Sigmoid colon (tissue), 7 donors: ENCODE data around the gene NDUFS8. TPM values are rescaled to one million over a fixed set of nuclear protein-coding genes. Genes with fewer than 3 reads are reported as not detected.

Source experiments
- DNase-seq: peaks from one replicate; pipeline ENCODE4 v3.0.0-alpha.2; 2019
- H3K27ac ChIP-seq, 4 donors: fragments of 200-600 bp; sonication (generic); one replicate each; pipeline ENCODE4 v1.5.1; 2016 to 2019; ENCODE audit warnings: mild to moderate bottlenecking in 1 of 4
- H3K27me3 ChIP-seq, 3 donors: fragments of 200-600 bp; sonication (generic); one replicate each; pipeline ENCODE4 v1.5.1; 2019; ENCODE audit warnings: mild to moderate bottlenecking in 1 of 3
- H3K36me3 ChIP-seq, 4 donors: fragments of 200-600 bp; sonication (generic); one replicate each; pipeline ENCODE4 v1.5.1; 2016 to 2019
- H3K4me1 ChIP-seq, 4 donors: fragments of 200-600 bp; sonication (generic); one replicate each; pipeline ENCODE4 v1.5.1; 2017 to 2019
- H3K4me3 ChIP-seq, 4 donors: fragments of 200-600 bp; sonication (generic); one replicate each; pipeline ENCODE4 v1.5.1; 2017 to 2019; ENCODE audit warnings: mild to moderate bottlenecking in 2 of 4, moderate library complexity in 1 of 4
- H3K9me3 ChIP-seq, 4 donors: fragments of 200-600 bp in 3 of 4; sonication (generic) in 3 of 4; one replicate each; pipeline versions ENCODE4 v1.5.1 to v1.6.1; 2013 to 2019
- CTCF ChIP-seq, 4 experiments: fragments of 450-650 bp in 3 of 4; fragments of 200-600 bp in 1 of 4; IDR thresholded peaks; one replicate each; pipeline ENCODE4 v1.5.1; 2016 to 2019; ENCODE audit warnings: antibody characterized with exemption in 4 of 4, mild to moderate bottlenecking in 3 of 4, moderate library complexity in 2 of 4
- EP300 ChIP-seq, 4 donors: sonication (generic); formaldehyde crosslinking; IDR thresholded peaks; one replicate each; pipeline ENCODE4 v1.6.1; 2017; ENCODE audit warnings: antibody characterized with exemption in 4 of 4
- POLR2A ChIP-seq, 2 donors: fragments of 450-650 bp; IDR thresholded peaks; one replicate each; pipeline ENCODE4 v1.6.1; 2016; ENCODE audit warnings: antibody characterized with exemption in 2 of 2, mild to moderate bottlenecking in 2 of 2, moderate library complexity in 2 of 2
- POLR2AphosphoS5 ChIP-seq, 4 donors: sonication (generic); formaldehyde crosslinking; IDR thresholded peaks; one replicate each; pipeline ENCODE4 v1.6.1; 2017; ENCODE audit warnings: antibody characterized with exemption in 4 of 4
- WGBS, 2 donors: extraction: QIAGEN DNeasy Blood & Tissue Kit; methylation state at CpG; one replicate each; pipeline ENCODE4 v1.1.7; 2013; 5-methylcytosine and 5-hydroxymethylcytosine counted together
- intact Hi-C: fragments of 100-400 bp; cut with DNase I; formaldehyde crosslinking; loops from one replicate; pipeline ENCODE4 v1.15.1; 2023
- polyA plus RNA-seq, 3 donors: library from polyadenylated mRNA; stranded (reverse); fragments of 200-250 nt; gene quantifications; one replicate each; pipeline ENCODE4 v1.2.3, GENCODE V29; 2013
- total RNA-seq, 4 donors: library from RNA; depleted of rRNA; stranded (reverse); fragments of >200 nt; gene quantifications; one replicate each; pipeline ENCODE4 v1.1.0, GENCODE V29; 2016
- donor health status: healthy with polysubstance abuse.
- donor health status: Bipolar disorder and iron deficiency.
- donor health status: healthy.

The NDUFS8 gene
- total and polyA plus RNA-seq, 7 donors, result 149 to 255 (median 174) TPM

- Histone ChIP-seq H3K27me3 (no peaks in the 10 kb centered on the region), H3K36me3 (no peaks in the 10 kb centered on the region), H3K9me3 (no peaks in the 10 kb centered on the region), H3K4me3 (peak overlapping the region; percentile 39 to 81 (median 68)), H3K4me1 (peaks cover 0 to 18% (median 12%) of the 10 kb centered on the region in 4 donors), H3K27ac (peak overlapping the region; percentile 56 to 79 (median 76))
- TF ChIP-seq EP300 (IDR thresholded peaks at IDR 0.05) (no peak), POLR2A (IDR thresholded peaks at IDR 0.05) (no peak), CTCF (IDR thresholded peaks at IDR 0.05) (no peak), POLR2AphosphoS5 (IDR thresholded peaks at IDR 0.05) (no peak)
- intact Hi-C loops, result loop anchor here (10.0 kb wide), 1 partner anchor 202 kb away; no protein-coding TSS in a partner anchor
- DNase-seq, result no peak
- 8 to 10% methylated on average over 86 of the region's 86 CpGs for WGBS, 2 donors
These were observed 27.3 kb upstream of the NDUFS8 start for GRCh38 chr11:68002938-68003845.

- peak; percentile 94 for DNase-seq
- peaks cover 0 to 18% (median 13%) of the 10 kb centered on the region in 4 donors for H3K4me1 ChIP-seq
- intact Hi-C loops, result loop anchor here (10.0 kb wide), 1 partner anchor 201 kb away; no protein-coding TSS in a partner anchor
- 2 to 4% methylated on average over 64 of the region's 64 CpGs for WGBS, 2 donors
- TF ChIP-seq CTCF (IDR thresholded peaks at IDR 0.05), result no peak
- peak in 3 of 4 donors; percentile 49 to 65 (median 62) for TF ChIP-seq POLR2AphosphoS5 (IDR thresholded peaks at IDR 0.05)
- no peaks in the 10 kb centered on the region for H3K9me3 ChIP-seq
- H3K27me3 ChIP-seq, result no peaks in the 10 kb centered on the region
- no peaks in the 10 kb centered on the region for H3K36me3 ChIP-seq
- H3K27ac ChIP-seq, result peak within 1 kb of the TSS; percentile 56 to 79 (median 76)
- peak within 1 kb of the TSS; percentile 39 to 81 (median 68) for H3K4me3 ChIP-seq
These were observed 26.5 kb upstream of the NDUFS8 start, which contains the start of gene UNC93B1 for GRCh38 chr11:68003846-68004550. Gene UNC93B1, minus strand, starts transcription at chr11:68004097. Its CDS starts 54 bp downstream, at chr11:68004043.

- intact Hi-C loops, result loop anchor here (10.0 kb wide), 1 partner anchor 200 kb away; no protein-coding TSS in a partner anchor
- Histone ChIP-seq H3K27me3 (no peaks in the 10 kb centered on the region), H3K4me1 (peaks cover 0 to 26% (median 19%) of the 10 kb centered on the region in 4 donors), H3K9me3 (no peaks in the 10 kb centered on the region), H3K27ac (peak overlapping the region in 2 of 4 donors; percentile 75 to 79), H3K36me3 (no peaks in the 10 kb centered on the region), H3K4me3 (peak overlapping the region in 2 of 4 donors; percentile 76 to 81)
- WGBS, 2 donors, result 74 to 83% methylated on average over 14 of the region's 14 CpGs
- TF ChIP-seq CTCF (IDR thresholded peaks at IDR 0.05) (no peak), EP300 (IDR thresholded peaks at IDR 0.05) (no peak), POLR2AphosphoS5 (IDR thresholded peaks at IDR 0.05) (no peak), POLR2A (IDR thresholded peaks at IDR 0.05) (no peak)
- DNase-seq, result no peak
These were observed 25.7 kb upstream of the NDUFS8 start for GRCh38 chr11:68004551-68005335.

- intact Hi-C loops, result loop anchor here (10.0 kb wide), 1 partner anchor 198 kb away; no protein-coding TSS in a partner anchor
- no peaks in the 10 kb centered on the region for H3K27me3 ChIP-seq
- no peaks in the 10 kb centered on the region for H3K9me3 ChIP-seq
- WGBS, 2 donors, result 96 to 97% methylated on average over 7 of the region's 7 CpGs
- H3K4me1 ChIP-seq, result peaks cover 0 to 45% (median 38%) of the 10 kb centered on the region in 4 donors
- no peak for TF ChIP-seq POLR2AphosphoS5 (IDR thresholded peaks at IDR 0.05)
- no peak for TF ChIP-seq CTCF (IDR thresholded peaks at IDR 0.05)
- no peak for TF ChIP-seq EP300 (IDR thresholded peaks at IDR 0.05)
- TF ChIP-seq POLR2A (IDR thresholded peaks at IDR 0.05), result no peak
- DNase-seq, result no peak
- H3K4me3 ChIP-seq, result no peak overlapping the region
- no peaks in the 10 kb centered on the region for H3K36me3 ChIP-seq
- no peak overlapping the region for H3K27ac ChIP-seq
These were observed 23.8 kb upstream of the NDUFS8 start for GRCh38 chr11:68006606-68007166.
